ENCODE measurements around the gene GGT5.
"Not testable (repeated sequence)": the region's sequence is repeated elsewhere in the genome, so short reads cannot be mapped to it uniquely, and the experiment has no call there.

The GGT5 gene

GRCh38 chr22:24201681-24202614 is 42.9 kb downstream of the GGT5 start:
- no peak for DNase-seq

GRCh38 chr22:24200619-24201212 is 44.2 kb downstream of the GGT5 start:
- no peak for DNase-seq

GRCh38 chr22:24198682-24199052 is 46.2 kb downstream of the GGT5 start:
- DNase-seq = no peak

- no peak for DNase-seq
Measured at GRCh38 chr22:24191893-24192292, 53.0 kb downstream of the GGT5 start.

- DNase-seq = no peak
Measured at GRCh38 chr22:24191381-24191841, 53.5 kb downstream of the GGT5 start.

- DNase-seq = no peak
Measured at GRCh38 chr22:24190596-24191208, 54.2 kb downstream of the GGT5 start.

GRCh38 chr22:24190159-24190540 is 54.7 kb downstream of the GGT5 start:
- DNase-seq = no peak

GRCh38 chr22:24189249-24190158 is 55.4 kb downstream of the GGT5 start:
- DNase-seq = no peak

GRCh38 chr22:24188705-24189248 is 56.1 kb downstream of the GGT5 start:
- DNase-seq = no peak

GRCh38 chr22:24187731-24188644 is 56.9 kb downstream of the GGT5 start:
- DNase-seq = no peak

GRCh38 chr22:24186892-24187670 is 57.8 kb downstream of the GGT5 start:
- no peak for DNase-seq

GRCh38 chr22:24186352-24186740 is 58.5 kb downstream of the GGT5 start:
- DNase-seq = no peak

GRCh38 chr22:24185501-24186351 is 59.2 kb downstream of the GGT5 start:
- DNase-seq = no peak

GRCh38 chr22:24185001-24185500 is 59.8 kb downstream of the GGT5 start:
- no peak for DNase-seq

GRCh38 chr22:24184057-24184798 is 60.7 kb downstream of the GGT5 start:
- DNase-seq = no peak

- DNase-seq = no peak
Measured at GRCh38 chr22:24183321-24184031, 61.4 kb downstream of the GGT5 start.

GRCh38 chr22:24182900-24183246 is 62.0 kb downstream of the GGT5 start:
- not testable (repeated sequence) for DNase-seq

Measured in SIG-M5 (cell line).